Endodermal cell (in vitro differentiated cells): ENCODE measurements around the gene KAT7. TPM values are rescaled to one million over a fixed set of nuclear protein-coding genes. Genes with fewer than 3 reads are reported as not detected.

Source experiments
- DNase-seq: peaks from one replicate; pipeline ENCODE4 v3.0.0-alpha.2; 2017
- H3K27ac ChIP-seq: 2 replicates; pipeline ENCODE4 v1.5.1; 2013; ENCODE audit warnings: mild to moderate bottlenecking, low read depth, low read length, moderate library complexity
- H3K27me3 ChIP-seq: 2 replicates; pipeline ENCODE4 v1.6.1; 2013; ENCODE audit warnings: mild to moderate bottlenecking, low read length, moderate library complexity; ENCODE audit not compliant: insufficient read depth, control insufficient read depth, poor library complexity, severe bottlenecking
- H3K36me3 ChIP-seq: 2 replicates; pipeline ENCODE4 v1.7.0; 2013; ENCODE audit warnings: mild to moderate bottlenecking, low read length, moderate library complexity; ENCODE audit not compliant: control insufficient read depth, insufficient read depth
- H3K4me1 ChIP-seq: one replicate; pipeline ENCODE4 v1.7.0; 2013; ENCODE audit warnings: low read length; ENCODE audit not compliant: control insufficient read depth, insufficient read depth
- H3K4me3 ChIP-seq: 2 replicates; pipeline ENCODE4 v1.5.1; 2013; ENCODE audit warnings: mild to moderate bottlenecking, low read length, moderate library complexity
- H3K9ac ChIP-seq: 2 replicates; pipeline ENCODE4 v1.6.1; 2013; ENCODE audit warnings: mild to moderate bottlenecking, low read length, moderate library complexity; ENCODE audit not compliant: poor library complexity, severe bottlenecking; ENCODE audit errors: extremely low read depth
- H3K9me3 ChIP-seq: 2 replicates; pipeline ENCODE4 v1.6.1; 2013; ENCODE audit warnings: mild to moderate bottlenecking, low read length, moderate library complexity; ENCODE audit not compliant: control insufficient read depth
- H3K27ac Mint-ChIP-seq: 2 replicates; pipeline ENCODE4 v1.8.0; 2020; ENCODE audit warnings: mixed read lengths
- H3K27me3 Mint-ChIP-seq: 2 replicates; pipeline ENCODE4 v1.8.0; 2021; ENCODE audit warnings: mild to moderate bottlenecking, mixed read lengths; ENCODE audit not compliant: insufficient read depth
- H3K36me3 Mint-ChIP-seq: 2 replicates; pipeline ENCODE4 v1.8.0; 2020; ENCODE audit warnings: low read depth, mixed read lengths
- H3K4me1 Mint-ChIP-seq: 2 replicates; pipeline ENCODE4 v1.8.0; 2020; ENCODE audit warnings: mixed read lengths
- H3K4me3 Mint-ChIP-seq: 2 replicates; pipeline ENCODE4 v1.8.0; 2020; ENCODE audit warnings: mild to moderate bottlenecking, moderate library complexity, mixed read lengths
- H3K9me3 Mint-ChIP-seq: 2 replicates; pipeline ENCODE4 v1.8.0; 2020; ENCODE audit warnings: mild to moderate bottlenecking, mixed read lengths
- CTCF ChIP-seq: fragments of 200-600 bp; sonication (generic); conservative IDR thresholded peaks from 2 replicates; pipeline ENCODE4 v1.5.0; 2021; ENCODE audit warnings: antibody characterized with exemption, mild to moderate bottlenecking
- WGBS, 2 experiments: methylation state at CpG; one replicate each; pipeline versions ENCODE4 v1.1.5 to v1.1.7; 2013; ENCODE audit warnings: missing lambda C conversion rate in 2 of 2, mixed read lengths in 1 of 2; ENCODE audit not compliant: insufficient coverage in 1 of 2, insufficient read length in 1 of 2; 5-methylcytosine and 5-hydroxymethylcytosine counted together
- total RNA-seq, 2 donors: library from RNA; stranded (reverse); fragmentation: NEBNext Ultra II Directional in 1 of 2; extraction: Animal tissue kit (Norgen Biotek cat#: 25700) in 1 of 2; gene quantifications; 2 replicates in 1 of 2; 3 replicates in 1 of 2; pipeline ENCODE4 v1.2.1, GENCODE V29; 2021

Gene KAT7
- total RNA-seq, 2 donors from 2014 or later: 77.8 to 80.5 TPM

GRCh38 chr17:49858796-49859195 lies 70.3 kb downstream of the KAT7 start:
- Histone ChIP-seq H3K36me3 (no peaks in the 10 kb centered on the region), H3K27me3 (peaks cover 8% of the 10 kb centered on the region), H3K9me3 (no peaks in the 10 kb centered on the region), H3K4me3 (no peak overlapping the region), H3K4me1 (no peaks in the 10 kb centered on the region), H3K27ac (no peak overlapping the region), H3K9ac (no peak overlapping the region)
- peaks cover 4% of the 10 kb centered on the region for H3K4me1 Mint-ChIP-seq
- no peaks in the 10 kb centered on the region for H3K9me3 Mint-ChIP-seq
- H3K27ac Mint-ChIP-seq: no peak overlapping the region
- H3K27me3 Mint-ChIP-seq: peaks cover 19% of the 10 kb centered on the region
- no peak for TF ChIP-seq CTCF
- H3K36me3 Mint-ChIP-seq: no peaks in the 10 kb centered on the region
- no peak for DNase-seq
- H3K4me3 Mint-ChIP-seq: no peak overlapping the region
- WGBS, 2 experiments: 91 to 96% methylated on average over 4 of the region's 6 CpGs

DNA sequence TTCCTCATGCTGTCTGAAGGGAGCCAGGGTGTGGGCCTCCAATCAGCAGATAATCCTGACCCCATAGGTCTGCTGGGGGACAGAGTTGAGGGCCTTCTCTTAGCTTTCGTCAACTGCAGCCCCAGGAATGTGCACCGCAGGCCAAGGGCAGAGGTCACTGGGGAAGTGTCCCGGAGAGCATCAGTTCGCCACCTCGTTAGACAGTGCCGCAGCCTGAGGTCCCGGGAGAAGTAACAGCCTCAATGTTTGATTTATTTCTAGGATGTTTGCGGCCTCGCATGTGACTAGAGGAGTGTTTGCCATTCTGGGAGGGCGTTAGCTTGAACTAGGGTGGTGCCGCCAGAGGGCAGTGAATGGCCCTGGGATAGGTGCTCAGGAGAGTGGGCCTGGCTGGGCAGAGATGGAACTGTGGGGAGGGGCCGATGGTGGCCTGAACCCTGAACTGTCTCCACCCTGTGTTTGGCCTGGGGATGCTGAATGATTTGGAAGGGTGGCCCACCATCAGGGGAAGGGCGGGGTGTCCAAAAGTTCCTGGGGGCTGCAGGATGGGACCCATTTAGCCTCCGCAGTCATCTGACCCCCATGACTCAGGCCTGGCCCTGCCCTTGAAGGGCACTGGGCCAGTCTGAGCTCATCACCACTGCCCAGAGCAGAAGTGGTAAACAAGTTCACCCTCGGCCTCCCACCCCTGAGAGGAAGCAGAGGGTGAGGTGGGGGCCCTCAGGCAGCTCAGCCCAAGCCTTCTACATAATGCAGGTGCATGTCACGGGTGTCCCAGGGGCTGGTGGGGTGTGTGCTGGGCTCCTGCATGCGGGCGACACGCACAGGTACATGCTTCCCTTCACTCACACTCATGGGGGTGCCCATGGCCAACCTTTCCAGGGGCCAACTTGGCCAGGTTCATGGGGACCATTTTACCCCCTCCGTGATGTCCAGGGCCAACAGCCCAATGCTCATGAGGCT lies 71.8 kb downstream of the KAT7 start:
- TF ChIP-seq CTCF: peak; percentile 63
- Mint-ChIP-seq H3K36me3 (no peaks in the 10 kb centered on the region), H3K27ac (no peak overlapping the region), H3K9me3 (no peaks in the 10 kb centered on the region), H3K4me1 (peaks cover 13% of the 10 kb centered on the region), H3K4me3 (no peak overlapping the region), H3K27me3 (peaks cover 11% of the 10 kb centered on the region)
- peaks cover 2% of the 10 kb centered on the region for H3K27me3 ChIP-seq
- DNase-seq: peak; percentile 90
- H3K4me3 ChIP-seq: no peak overlapping the region
- H3K9ac ChIP-seq: no peak overlapping the region
- H3K4me1 ChIP-seq: peaks cover 4% of the 10 kb centered on the region
- H3K27ac ChIP-seq: no peak overlapping the region
- no peaks in the 10 kb centered on the region for H3K36me3 ChIP-seq
- H3K9me3 ChIP-seq: no peaks in the 10 kb centered on the region
- WGBS, 2 experiments: 86 to 87% methylated on average over 12 to 20 of the region's 20 CpGs

DNA sequence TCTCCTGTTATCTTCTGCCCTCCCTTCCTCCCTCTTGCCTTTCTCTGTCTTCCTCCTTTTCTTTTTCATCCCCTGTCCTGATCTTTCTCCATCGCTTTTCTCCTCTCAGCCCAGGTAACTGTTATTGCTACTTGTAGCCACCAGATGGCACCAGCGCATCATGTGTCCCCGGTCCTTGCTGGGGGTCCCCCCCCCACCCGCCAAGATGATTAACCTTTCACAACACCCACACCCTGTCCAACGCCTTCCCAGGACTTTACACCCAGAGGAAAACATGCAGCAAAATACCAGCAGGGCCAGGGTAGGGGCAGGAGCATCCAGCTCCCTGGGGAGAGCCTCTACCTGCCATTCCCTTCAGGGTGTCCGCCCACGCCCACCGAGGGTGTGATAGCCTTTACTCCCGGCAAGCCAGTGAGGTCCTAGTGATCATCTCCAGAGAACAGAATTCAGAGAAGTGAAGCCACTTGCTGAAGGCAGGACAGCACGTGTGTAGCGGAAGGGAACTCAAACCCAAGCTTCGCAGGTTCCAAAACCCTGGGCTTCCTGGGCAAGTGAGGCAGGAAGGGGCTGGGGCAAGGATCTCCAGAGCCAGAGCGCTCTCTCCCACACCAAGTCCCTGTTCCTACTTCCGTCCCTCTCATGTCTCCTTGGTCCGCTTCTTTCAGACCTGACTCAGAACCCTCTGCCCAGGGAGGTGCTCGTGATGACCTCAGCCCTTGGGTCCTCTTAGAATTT lies 72.8 kb downstream of the KAT7 start:
- H3K36me3 Mint-ChIP-seq: no peaks in the 10 kb centered on the region
- H3K9me3 ChIP-seq: no peaks in the 10 kb centered on the region
- DNase-seq: peak; percentile 89
- no peaks in the 10 kb centered on the region for H3K36me3 ChIP-seq
- H3K4me3 Mint-ChIP-seq: no peak overlapping the region
- H3K4me1 ChIP-seq: peaks cover 9% of the 10 kb centered on the region
- no peaks in the 10 kb centered on the region for H3K27me3 ChIP-seq
- H3K9me3 Mint-ChIP-seq: no peaks in the 10 kb centered on the region
- peaks cover 23% of the 10 kb centered on the region for H3K4me1 Mint-ChIP-seq
- no peak overlapping the region for H3K27ac Mint-ChIP-seq
- H3K9ac ChIP-seq: no peak overlapping the region
- 53% methylated on average over 6 to 16 of the region's 16 CpGs for WGBS, 2 experiments
- H3K27ac ChIP-seq: no peak overlapping the region
- peaks cover 6% of the 10 kb centered on the region for H3K27me3 Mint-ChIP-seq
- no peak overlapping the region for H3K4me3 ChIP-seq
- TF ChIP-seq CTCF: peak; percentile 98
